CD4-positive, alpha-beta T cell treated with Interleukin-15 for 4 hours (primary cell): Measurements from ENCODE around the gene AKNAD1.
"Not testable (repeated sequence)": the region's sequence is repeated elsewhere in the genome, so short reads cannot be mapped to it uniquely, and the experiment has no call there.

Experiments
- DNase-seq: peaks from one replicate; pipeline ENCODE4 v3.0.0-alpha.2; 2020; ENCODE audit warnings: low spot score

AKNAD1 gene

DNA sequence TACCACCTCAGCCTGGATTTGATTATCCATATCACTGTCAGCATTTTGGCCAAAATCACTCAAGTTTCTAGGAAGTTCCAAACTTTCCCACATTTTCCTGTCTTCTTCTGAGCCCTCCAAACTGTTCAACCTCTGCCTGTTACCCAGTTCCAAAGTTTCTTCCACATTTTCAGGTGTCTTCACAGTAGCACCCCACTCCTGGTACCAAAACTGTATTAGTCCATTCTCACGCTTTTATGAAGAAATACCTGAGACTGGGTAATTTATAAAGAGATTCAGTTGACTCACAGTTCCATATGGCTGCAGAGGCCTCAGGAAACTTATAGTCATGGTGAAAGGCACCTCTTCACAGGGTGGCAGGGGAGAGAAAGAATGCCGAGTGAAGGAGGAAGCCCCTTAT is 71.0 kb downstream of the AKNAD1 start:
- DNase-seq = no peak

DNA sequence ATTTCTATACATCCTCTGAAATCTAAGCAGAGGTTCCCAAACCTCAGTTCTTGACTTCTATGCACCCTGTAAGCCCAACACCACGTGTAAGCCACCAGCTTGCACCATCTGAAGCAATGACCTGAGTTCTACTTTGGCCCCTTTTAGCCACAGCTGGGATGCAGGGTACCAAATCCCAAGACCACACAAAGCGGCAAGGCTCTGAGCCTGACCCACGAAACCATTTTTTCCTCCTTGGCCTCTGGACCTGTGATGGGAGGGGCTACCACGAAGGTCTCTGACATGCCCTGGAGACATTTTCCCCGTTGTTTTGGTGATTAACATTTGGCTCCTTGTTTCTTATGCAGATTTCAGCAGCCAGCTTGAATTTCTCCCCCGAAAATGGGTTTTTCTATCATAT is 71.6 kb downstream of the AKNAD1 start:
- DNase-seq = no peak

DNA sequence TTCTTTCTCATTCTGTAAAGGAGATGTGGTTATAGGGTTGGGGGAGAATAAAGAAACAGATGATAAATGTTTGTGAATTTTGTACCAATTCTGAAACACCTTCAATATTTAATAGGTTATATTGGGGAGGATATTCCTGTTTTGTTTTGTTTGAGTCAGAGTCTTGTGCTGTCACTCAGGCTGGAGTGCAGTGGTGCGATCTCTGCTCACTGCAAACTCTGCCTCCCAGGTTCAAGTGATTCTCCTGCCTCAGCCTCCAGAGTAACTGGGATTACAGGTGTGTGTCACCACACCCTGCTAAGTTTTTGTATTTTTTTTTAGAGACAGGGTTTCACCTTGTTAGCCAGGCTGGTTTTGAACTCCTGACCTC is 75.3 kb downstream of the AKNAD1 start:
- DNase-seq = not testable (repeated sequence)

DNA sequence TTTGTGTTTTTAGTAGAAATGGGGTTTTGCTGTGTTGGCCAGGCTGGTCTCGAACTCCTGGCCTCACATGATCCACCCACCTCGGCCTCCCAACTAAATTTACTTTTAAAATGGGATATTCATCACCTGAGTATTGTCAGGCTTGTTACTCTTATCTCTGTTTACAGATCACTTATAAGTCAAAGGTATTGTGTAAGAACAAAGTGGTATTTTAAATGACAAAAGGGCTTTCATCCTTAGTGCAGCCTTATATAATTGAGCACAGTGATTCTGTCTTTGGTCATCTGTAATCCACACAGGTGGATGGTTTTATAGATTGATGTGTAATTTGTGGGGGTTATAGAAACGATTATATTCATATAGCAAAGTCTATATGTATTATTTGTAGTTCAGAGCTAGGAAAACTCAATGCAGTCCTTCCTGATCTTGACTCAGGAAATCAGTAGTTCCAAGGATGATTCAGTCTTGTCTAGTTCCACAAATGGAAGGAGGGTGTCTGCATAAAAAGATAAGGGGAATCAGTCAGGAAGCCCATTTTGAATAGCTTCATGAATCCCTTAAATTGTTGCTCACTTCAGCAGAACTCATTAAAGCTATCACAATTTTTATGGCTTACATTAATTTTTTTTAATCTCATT is 75.8 kb downstream of the AKNAD1 start:
- no peak for DNase-seq

GRCh38 chr1:108779455-108779854 is 77.4 kb downstream of the AKNAD1 start:
- no peak for DNase-seq

DNA sequence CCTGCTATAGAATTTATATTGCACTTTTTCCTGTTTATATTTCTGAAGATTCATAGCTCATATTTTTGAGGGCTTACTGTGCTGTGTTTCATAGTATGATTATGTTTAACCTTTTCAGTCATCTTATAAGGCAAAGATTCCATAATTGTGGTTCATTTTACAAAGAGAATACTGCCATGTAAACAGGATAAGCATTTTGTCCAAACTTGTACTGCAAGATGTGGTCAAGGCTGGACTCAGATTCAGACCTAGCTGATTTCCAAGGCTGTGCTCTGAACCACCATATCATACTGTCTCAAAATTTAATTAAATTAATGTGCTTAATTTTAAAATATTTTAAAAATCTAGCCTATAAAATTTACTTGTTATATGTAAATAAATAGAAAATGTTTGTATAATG is 79.1 kb downstream of the AKNAD1 start:
- DNase-seq = no peak

DNA sequence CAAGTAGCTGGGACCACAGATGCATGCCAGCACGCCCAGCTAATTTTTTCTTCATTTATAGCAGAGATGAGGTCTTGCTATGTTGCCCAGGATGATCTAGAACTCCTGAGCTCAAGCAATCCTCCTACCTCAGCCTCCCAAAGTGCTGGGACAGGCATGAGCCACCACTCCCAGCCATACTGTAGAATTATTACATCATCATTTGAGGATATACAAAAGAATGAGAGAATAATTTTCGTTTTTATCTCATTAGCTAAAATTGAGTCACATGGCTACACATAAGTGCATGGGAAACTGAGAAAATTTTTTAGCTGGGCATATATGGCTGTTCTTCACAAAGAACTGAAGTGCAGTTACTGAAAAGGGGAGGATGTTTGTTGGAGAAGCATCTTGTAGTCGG is 89.2 kb downstream of the AKNAD1 start:
- DNase-seq = no peak

GRCh38 chr1:108767115-108767514 is 89.8 kb downstream of the AKNAD1 start:
- DNase-seq = no peak
